ENCODE results near the gene KIAA1217.
A peak's percentile ranks its signal among the peaks of the same experiment; 100 is the strongest.

Gene KIAA1217

GRCh38 chr10:24502006-24502405 lies 293.1 kb downstream of the KIAA1217 start:
- no peak for DNase-seq (ENCODE audit: low read depth)

GRCh38 chr10:24502801-24503460 lies 294.0 kb downstream of the KIAA1217 start:
- DNase-seq (ENCODE audit: low read depth) = no peak

DNA sequence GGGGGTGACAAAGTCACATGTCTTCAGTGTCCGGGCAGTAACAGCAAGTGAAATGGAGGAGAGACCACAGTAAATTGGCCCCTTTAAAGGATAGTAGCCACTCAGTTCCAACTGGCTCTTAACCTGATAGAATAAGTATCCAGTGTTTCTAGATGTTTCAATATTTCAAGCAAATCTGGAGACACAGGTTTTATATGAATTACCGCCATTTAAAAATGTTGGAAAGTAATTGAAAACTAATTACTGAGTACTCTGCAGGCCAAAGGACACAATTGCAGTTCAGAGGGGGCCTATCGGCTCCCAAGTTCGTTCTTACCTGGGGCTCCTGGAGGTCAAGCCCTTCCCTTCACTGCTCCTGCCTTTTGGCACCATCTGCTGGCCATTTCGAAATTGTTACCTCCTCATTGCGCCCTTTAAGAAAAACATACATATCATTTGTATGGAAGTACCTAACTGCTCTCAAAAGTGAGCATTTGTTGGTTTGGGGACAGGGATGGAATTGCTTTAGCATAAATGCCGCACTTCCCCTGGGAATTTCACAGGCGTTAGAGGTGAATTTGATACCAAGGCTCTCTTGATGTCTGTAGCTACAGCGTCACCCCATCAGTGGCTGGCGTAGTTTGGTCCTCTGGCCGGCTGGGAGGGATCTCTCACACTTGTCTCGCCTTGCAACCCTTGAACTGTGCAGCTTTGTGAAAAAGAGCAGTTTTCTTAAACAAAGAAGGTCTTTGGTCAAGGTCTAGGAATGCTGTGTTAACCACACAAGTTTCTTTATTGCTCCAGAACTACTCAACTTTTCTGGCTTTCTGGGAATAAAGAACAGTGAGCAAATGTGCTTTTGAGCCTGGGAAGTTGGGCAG lies 294.8 kb downstream of the KIAA1217 start:
- DNase-seq (ENCODE audit: low read depth) = no peak

DNA sequence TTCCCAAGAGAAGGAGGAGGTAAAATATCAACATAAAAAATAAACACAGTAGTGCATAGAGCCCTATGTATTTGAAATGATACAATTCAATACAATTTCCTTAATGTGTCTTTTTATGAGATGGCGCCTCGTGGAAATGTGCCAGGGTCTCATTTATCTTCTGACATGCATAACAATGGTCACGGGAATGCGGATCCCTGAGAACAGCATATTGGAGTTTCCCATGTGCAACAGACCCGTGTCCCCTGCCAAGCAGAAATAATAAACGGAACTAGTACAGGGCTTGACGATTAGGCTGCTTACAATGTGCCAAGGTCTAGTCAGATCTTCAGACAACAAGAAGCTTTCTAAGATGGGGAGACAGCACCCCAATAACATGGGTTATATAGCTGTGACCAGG lies 296.8 kb downstream of the KIAA1217 start:
- DNase-seq (ENCODE audit: low read depth) = no peak

- no peak for DNase-seq (ENCODE audit: low read depth)
Observed at GRCh38 chr10:24513155-24513554, 304.2 kb downstream of the KIAA1217 start.

DNA sequence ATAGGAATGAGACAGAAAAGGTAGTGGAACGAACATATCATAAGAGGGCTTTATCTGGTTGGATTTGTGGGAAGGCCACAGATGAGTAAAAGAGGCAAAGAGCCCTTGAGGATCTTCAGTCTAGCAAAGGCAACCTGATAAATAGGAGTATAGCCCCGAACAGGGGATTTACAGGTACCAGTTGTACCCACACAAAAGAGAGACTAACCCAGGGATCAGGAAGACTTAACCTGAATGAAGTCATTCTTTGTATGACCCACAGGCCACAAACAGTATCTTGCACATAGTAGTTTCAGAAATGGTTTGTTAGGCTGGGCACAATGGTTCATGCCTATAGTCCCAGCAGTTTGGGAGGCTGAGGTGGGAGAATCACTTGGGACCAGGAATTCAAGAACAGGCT lies 306.5 kb downstream of the KIAA1217 start:
- DNase-seq (ENCODE audit: low read depth) = no peak

DNA sequence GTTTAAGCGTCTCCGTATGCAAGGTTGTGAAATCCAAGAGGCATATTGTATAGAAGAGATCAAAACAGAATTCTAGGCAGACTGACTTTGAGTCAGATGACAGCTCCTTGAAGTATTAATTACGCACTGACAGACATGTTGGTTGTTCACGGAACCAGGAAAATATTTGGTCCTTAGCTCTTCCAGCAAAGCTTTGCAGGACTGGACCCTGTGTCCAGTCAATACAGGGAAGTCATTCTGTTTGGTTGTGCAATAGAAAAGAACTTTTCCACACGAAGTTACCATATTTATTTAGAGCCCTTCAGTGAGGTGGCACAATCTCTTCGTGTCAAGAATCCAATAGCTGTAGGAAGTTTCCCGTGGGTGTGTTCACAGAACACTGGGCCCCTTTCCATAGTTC lies 309.5 kb downstream of the KIAA1217 start:
- no peak for DNase-seq (ENCODE audit: low read depth)

DNA sequence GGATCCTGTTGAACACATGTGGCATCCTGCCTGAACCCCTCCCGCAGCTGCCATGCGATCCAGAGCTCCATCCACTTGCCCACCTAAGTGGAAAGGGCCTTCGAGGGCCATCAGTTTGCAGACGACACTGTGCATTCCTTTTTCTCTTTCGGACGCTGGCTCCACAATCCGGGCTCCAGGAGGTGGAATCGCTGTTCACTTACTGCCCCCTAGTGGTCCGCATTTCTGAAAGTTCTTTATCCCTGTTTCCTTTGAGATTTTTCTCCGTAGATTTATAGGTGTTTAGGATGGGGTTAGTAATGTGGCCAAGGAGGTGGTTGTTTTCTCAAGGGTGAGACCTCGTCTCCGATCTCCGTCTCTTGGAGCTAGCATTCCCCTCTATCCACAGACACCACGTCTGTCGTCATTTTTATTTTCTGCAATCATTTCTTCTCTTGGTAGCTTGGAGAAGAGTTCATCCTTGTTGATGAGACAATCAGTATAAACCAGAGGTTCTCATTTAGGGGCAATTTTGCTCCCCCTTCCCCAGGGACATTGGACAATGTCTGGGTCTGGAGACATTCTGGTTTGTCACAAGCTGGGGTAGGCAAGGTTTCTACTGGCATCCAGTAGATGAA lies 310.2 kb downstream of the KIAA1217 start:
- DNase-seq (ENCODE audit: low read depth) = no peak

DNA sequence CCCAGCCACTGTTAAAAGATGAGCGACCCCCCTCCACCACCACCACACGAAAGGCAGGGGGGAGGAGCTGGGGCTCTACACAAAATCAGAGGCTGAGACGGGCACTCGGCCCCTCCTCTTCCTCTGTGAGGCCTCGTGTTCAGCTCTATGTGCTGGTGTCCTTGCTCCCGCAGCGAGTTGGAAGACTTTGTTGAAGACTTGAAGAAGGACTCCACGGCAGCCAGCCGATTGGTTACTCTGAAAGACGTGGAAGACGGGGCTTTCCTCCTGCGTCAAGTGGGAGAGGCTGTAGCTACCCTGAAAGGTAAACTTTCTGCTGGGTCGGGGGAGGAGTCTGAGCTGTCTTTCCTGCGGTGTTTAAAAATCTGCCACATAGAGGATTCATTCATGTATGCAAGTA lies 311.0 kb downstream of the KIAA1217 start:
- DNase-seq (ENCODE audit: low read depth) = peak; percentile 4

GRCh38 chr10:24524314-24524713 lies 315.4 kb downstream of the KIAA1217 start:
- no peak for DNase-seq (ENCODE audit: low read depth)

DNA sequence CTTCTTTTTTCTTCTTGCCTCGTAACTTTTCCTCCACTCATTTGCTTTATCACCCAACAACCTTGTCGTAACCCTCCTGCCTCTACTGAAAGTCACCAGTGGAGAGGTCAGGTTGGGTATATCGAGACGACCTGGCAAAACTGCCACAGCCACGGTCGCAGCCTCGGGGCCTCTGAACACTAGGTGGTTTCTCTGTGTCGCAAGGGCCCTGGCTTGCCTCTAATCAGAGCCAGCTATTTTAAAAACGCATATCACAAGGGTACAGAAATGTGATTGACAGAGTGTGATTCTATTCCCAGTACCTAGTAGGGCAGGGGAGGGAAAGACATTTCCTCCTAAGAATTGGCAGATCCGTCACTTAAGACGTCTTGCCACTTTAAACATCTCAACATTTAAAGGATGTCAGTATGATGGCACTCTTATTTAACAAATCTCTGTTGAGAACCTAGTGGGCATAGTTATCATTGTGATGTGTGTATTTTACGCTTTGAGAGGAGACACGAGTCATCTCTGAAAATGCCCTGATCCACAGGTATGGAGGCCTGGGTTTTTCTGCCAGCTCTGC lies 317.2 kb downstream of the KIAA1217 start:
- no peak for DNase-seq (ENCODE audit: low read depth)

DNA sequence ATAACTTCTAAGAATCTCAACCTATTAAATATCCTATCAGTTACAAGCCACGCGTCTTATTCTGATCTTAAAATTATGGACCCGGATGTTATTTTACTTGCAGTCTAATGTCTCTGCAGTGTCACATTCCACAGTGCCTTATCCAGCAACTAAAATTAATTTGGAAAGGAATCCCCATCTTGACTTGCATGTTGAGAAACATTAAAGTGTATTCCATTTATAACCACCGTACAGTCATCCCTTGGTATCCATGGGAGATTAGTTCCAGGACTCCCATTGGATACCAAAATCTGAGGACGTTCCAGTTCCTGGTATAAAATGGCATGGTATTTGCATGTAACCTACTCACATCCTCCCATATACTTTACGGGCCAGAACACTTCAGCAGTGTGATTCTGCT lies 320.0 kb downstream of the KIAA1217 start:
- no peak for DNase-seq (ENCODE audit: low read depth)

DNA sequence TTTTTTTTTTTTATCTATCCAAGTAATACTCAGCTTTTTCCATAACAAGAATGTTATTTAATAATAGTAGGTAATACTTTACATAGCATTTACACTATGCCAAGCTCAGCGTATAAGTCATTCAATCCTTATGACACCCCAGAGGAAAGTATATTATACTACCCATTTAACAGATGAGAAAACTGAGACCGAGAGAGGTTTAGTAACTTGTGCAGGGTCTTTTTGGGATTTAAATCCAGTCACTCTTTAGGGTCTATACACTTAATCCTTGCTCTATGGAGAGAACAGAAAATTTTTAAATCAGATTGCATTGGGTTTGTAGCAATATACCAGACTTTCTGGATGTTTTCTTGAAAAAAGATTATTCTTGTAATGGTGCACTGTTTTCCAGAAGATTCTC lies 322.5 kb downstream of the KIAA1217 start:
- DNase-seq (ENCODE audit: low read depth) = no peak

DNA sequence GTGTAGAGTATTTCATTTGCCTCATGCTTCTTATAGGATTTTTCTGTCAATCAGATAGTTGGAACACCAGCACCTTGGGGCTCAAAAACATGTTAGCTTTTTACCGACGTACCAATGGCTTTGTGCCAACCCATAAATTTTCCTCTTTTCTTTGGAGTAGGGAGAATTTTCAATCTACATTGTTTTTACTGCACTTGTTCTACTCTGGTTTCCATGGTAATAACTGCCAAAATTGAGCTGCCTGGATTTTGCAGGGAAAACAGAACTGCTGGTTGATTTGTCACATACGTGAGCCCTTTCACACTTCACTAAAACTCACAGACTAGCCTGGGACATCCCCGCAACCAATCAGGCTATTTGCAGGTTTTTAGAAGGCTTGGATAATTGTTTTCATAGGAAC lies 325.0 kb downstream of the KIAA1217 start:
- DNase-seq (ENCODE audit: low read depth) = no peak

GRCh38 chr10:24536636-24537035 lies 327.7 kb downstream of the KIAA1217 start:
- DNase-seq (ENCODE audit: low read depth) = no peak

GRCh38 chr10:24541239-24541753 lies 332.4 kb downstream of the KIAA1217 start:
- DNase-seq (ENCODE audit: low read depth) = no peak

- DNase-seq (ENCODE audit: low read depth) = no peak
Observed at GRCh38 chr10:24542314-24543270, 333.7 kb downstream of the KIAA1217 start.

DNA sequence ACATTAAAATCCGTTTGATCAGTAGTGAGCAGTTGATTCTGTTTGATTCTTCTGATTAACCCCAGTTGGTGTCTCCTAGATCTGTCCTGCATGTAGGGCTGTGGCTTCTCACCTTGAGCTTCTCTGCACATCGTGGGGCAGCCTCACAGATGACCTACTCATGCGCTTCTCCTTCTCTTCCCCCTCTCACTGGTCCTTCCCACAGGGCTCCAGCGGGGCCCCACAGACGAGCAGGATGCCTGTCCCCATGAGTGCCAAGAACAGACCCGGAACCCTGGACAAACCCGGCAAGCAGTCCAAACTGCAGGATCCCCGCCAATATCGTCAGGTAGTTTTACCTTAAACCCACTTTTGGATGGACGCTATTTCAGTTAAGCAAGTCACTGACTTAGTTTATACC lies 335.8 kb downstream of the KIAA1217 start:
- DNase-seq (ENCODE audit: low read depth) = no peak

- no peak for DNase-seq (ENCODE audit: low read depth)
Observed at GRCh38 chr10:24545585-24545984, 336.6 kb downstream of the KIAA1217 start.

GRCh38 chr10:24550680-24551079 lies 341.7 kb downstream of the KIAA1217 start:
- DNase-seq (ENCODE audit: low read depth) = no peak

GRCh38 chr10:24551161-24551560 lies 342.2 kb downstream of the KIAA1217 start:
- DNase-seq (ENCODE audit: low read depth) = no peak

Measured in stimulated activated CD8-positive, alpha-beta memory T cell treated with anti-CD3 and anti-CD28 coated beads, Interleukin-7, amount 100 ng/mL, for 24 hours (primary cell).